WTC11 (cell line): ENCODE data around the gene GID8. TPM values are rescaled to one million over a fixed set of nuclear protein-coding genes. Genes with fewer than 3 reads are reported as not detected.

Experiments used
- ATAC-seq: fragments of 200-7000 bp; cut with Tn5 transposase; 2 replicates; pipeline ENCODE4 v1.10.0; 2021; ENCODE audit warnings: mild to moderate bottlenecking, moderate library complexity
- CTCF ChIA-PET: fragments of 300-600 bp; sonication (Branson Sonifier 250); formaldehyde crosslinking; loops from one replicate; lab custom pipeline; 2021; ENCODE audit warnings: antibody characterized with exemption; lab: Charles Lee
- POLR2A ChIA-PET: fragments of 350-600 bp; sonication (Branson Sonifier 250); formaldehyde crosslinking; loops from one replicate; lab custom pipeline; 2021; ENCODE audit warnings: antibody characterized with exemption; lab: Charles Lee
- DNase-seq: peaks from one replicate; pipeline ENCODE4 v3.0.0; 2021; ENCODE audit warnings: low spot score
- H3K27ac Mint-ChIP-seq: 2 replicates; pipeline ENCODE4 v1.8.0; 2021; ENCODE audit warnings: mixed read lengths
- H3K27me3 Mint-ChIP-seq: 2 replicates; pipeline ENCODE4 v1.8.0; 2021; ENCODE audit warnings: low read depth, mild to moderate bottlenecking, moderate library complexity, mixed read lengths
- H3K36me3 Mint-ChIP-seq: 2 replicates; pipeline ENCODE4 v1.8.0; 2021; ENCODE audit warnings: mixed read lengths
- H3K4me1 Mint-ChIP-seq: 2 replicates; pipeline ENCODE4 v1.8.0; 2022; ENCODE audit warnings: mixed read lengths
- H3K4me3 Mint-ChIP-seq: 2 replicates; pipeline ENCODE4 v1.8.0; 2021; ENCODE audit warnings: mild to moderate bottlenecking, moderate library complexity, mixed read lengths
- H3K9me3 Mint-ChIP-seq: 2 replicates; pipeline ENCODE4 v1.8.0; 2021; ENCODE audit warnings: mixed read lengths
- AFF4 ChIP-seq: sonication (generic); formaldehyde crosslinking; IDR thresholded peaks from 2 replicates; pipeline ENCODE4 v1.8.1; 2023; ENCODE audit warnings: mild to moderate bottlenecking, missing genetic modification reagents, borderline replicate concordance
- ATF2 ChIP-seq: sonication (generic); formaldehyde crosslinking; IDR thresholded peaks from 2 replicates; pipeline ENCODE4 v1.8.1; 2022; ENCODE audit warnings: low read depth, missing genetic modification reagents, borderline replicate concordance
- ATF3 ChIP-seq: sonication (generic); formaldehyde crosslinking; conservative IDR thresholded peaks from 2 replicates; pipeline ENCODE4 v1.8.1; 2022; ENCODE audit warnings: mild to moderate bottlenecking, missing genetic modification reagents
- CTCF ChIP-seq: fragments of 200-600 bp; IDR thresholded peaks from 2 replicates; pipeline ENCODE4 v1.8.0; 2022; ENCODE audit warnings: antibody characterized with exemption
- ELF4 ChIP-seq: sonication (generic); formaldehyde crosslinking; IDR thresholded peaks from 2 replicates; pipeline ENCODE4 v1.8.1; 2022; ENCODE audit warnings: low read depth, mild to moderate bottlenecking, moderate library complexity, missing genetic modification reagents
- FOXJ3 ChIP-seq: sonication (generic); formaldehyde crosslinking; IDR thresholded peaks from 2 replicates; pipeline ENCODE4 v1.9.0; 2021; ENCODE audit warnings: missing genetic modification reagents, mild to moderate bottlenecking, borderline replicate concordance
- FOXP1 ChIP-seq: sonication (generic); formaldehyde crosslinking; IDR thresholded peaks from 2 replicates; pipeline ENCODE4 v1.8.0; 2022; ENCODE audit warnings: missing genetic modification reagents, mild to moderate bottlenecking, moderate library complexity, borderline replicate concordance
- IRF1 ChIP-seq: sonication (generic); formaldehyde crosslinking; IDR thresholded peaks from 2 replicates; pipeline ENCODE4 v1.8.0; 2023; ENCODE audit warnings: missing genetic modification reagents
- JAZF1 ChIP-seq: fragments of 250-450 bp; sonication (Bioruptor Pico); IDR thresholded peaks from 2 replicates; pipeline ENCODE4 v1.9.0; 2021; ENCODE audit warnings: moderate library complexity, mild to moderate bottlenecking, inconsistent platforms
- KAT7 ChIP-seq: sonication (generic); formaldehyde crosslinking; IDR thresholded peaks from 2 replicates; pipeline ENCODE4 v1.8.1; 2023; ENCODE audit warnings: missing genetic modification reagents, mild to moderate bottlenecking, borderline replicate concordance
- SMAD3 ChIP-seq: sonication (generic); formaldehyde crosslinking; IDR thresholded peaks from 2 replicates; pipeline ENCODE4 v1.8.0; 2022; ENCODE audit warnings: missing genetic modification reagents, mild to moderate bottlenecking, borderline replicate concordance
- SP1 ChIP-seq: sonication (generic); formaldehyde crosslinking; conservative IDR thresholded peaks from 2 replicates; pipeline ENCODE4 v1.8.1; 2022; ENCODE audit warnings: missing genetic modification reagents
- USF2 ChIP-seq: sonication (generic); formaldehyde crosslinking; IDR thresholded peaks from 2 replicates; pipeline ENCODE4 v1.8.1; 2023; ENCODE audit warnings: mild to moderate bottlenecking, missing genetic modification reagents, moderate library complexity
- ZBTB21 ChIP-seq: sonication (generic); formaldehyde crosslinking; IDR thresholded peaks from 2 replicates; pipeline ENCODE4 v1.8.1; 2023; ENCODE audit warnings: mild to moderate bottlenecking, missing genetic modification reagents, borderline replicate concordance
- ZNF138 ChIP-seq: sonication (generic); formaldehyde crosslinking; conservative IDR thresholded peaks from 2 replicates; pipeline ENCODE4 v1.8.1; 2022; ENCODE audit warnings: mild to moderate bottlenecking, moderate library complexity, missing genetic modification reagents
- ZNF232 ChIP-seq: sonication (generic); formaldehyde crosslinking; IDR thresholded peaks from 2 replicates; pipeline ENCODE4 v1.8.0; 2022; ENCODE audit warnings: mild to moderate bottlenecking, missing genetic modification reagents
- ZNF281 ChIP-seq: sonication (generic); formaldehyde crosslinking; IDR thresholded peaks from 2 replicates; pipeline ENCODE4 v1.8.0; 2023; ENCODE audit warnings: mild to moderate bottlenecking, missing genetic modification reagents
- ZNF425 ChIP-seq: fragments of 250-450 bp; sonication (Bioruptor Pico); conservative IDR thresholded peaks from 2 replicates; pipeline ENCODE4 v1.9.0; 2021; ENCODE audit warnings: mild to moderate bottlenecking
- total RNA-seq: library from RNA; stranded (reverse); gene quantifications from 3 replicates; pipeline ENCODE4 v1.2.3, GENCODE V29; 2021

Gene GID8
- total RNA-seq, 1 experiment from 2014 or later, result 70.2 TPM

GRCh38 chr20:62979876-62980373 lies 42.0 kb downstream of the GID8 start (continued):
- no peak for TF ChIP-seq KAT7
- no peak for TF ChIP-seq CTCF
- TF ChIP-seq FOXP1, result no peak
- TF ChIP-seq ATF2, result no peak
- TF ChIP-seq ZNF138, result no peak
- no peak for TF ChIP-seq JAZF1 (CRISPR knock-in tag)
- TF ChIP-seq USF2, result no peak
- no peak for TF ChIP-seq SMAD3 (CRISPR knock-in tag)

- H3K36me3 Mint-ChIP-seq, result no peaks in the 10 kb centered on the region
- DNase-seq (no peak), ATAC-seq (no peak)
- H3K4me1 Mint-ChIP-seq, result peaks cover 34% of the 10 kb centered on the region
- no peak for TF ChIP-seq FOXJ3 (CRISPR knock-in tag)
- TF ChIP-seq SMAD3 (CRISPR knock-in tag), result no peak
- TF ChIP-seq ZNF281 (CRISPR knock-in tag), result no peak
- TF ChIP-seq IRF1, result no peak
- TF ChIP-seq FOXP1, result no peak
- no peak for TF ChIP-seq SP1 (CRISPR knock-in tag)
- H3K4me3 Mint-ChIP-seq, result no peak overlapping the region
- H3K27me3 Mint-ChIP-seq, result peaks cover 11% of the 10 kb centered on the region
- CTCF ChIA-PET, result interaction anchor here (1.0 to 3.2 kb wide), 10 partner anchors 8 to 193 kb away, joined by 3 to 21 read pairs (median 6); no protein-coding TSS in a partner anchor
- POLR2A ChIA-PET, result interaction anchor here (1.0 kb wide), 1 partner anchor 34 kb away, joined by 3 read pairs; no protein-coding TSS in a partner anchor
- no peak overlapping the region for H3K27ac Mint-ChIP-seq
- H3K9me3 Mint-ChIP-seq, result no peaks in the 10 kb centered on the region
These were observed 42.5 kb downstream of the GID8 start for GRCh38 chr20:62980380-62980960.

- Mint-ChIP-seq H3K4me3 (no peak overlapping the region), H3K4me1 (peaks cover 31% of the 10 kb centered on the region)
- no peak for ATAC-seq
- TF ChIP-seq ATF3 (CRISPR knock-in tag) (no peak), AFF4 (CRISPR knock-in tag) (no peak), ZBTB21 (CRISPR knock-in tag) (no peak), ZNF232 (CRISPR knock-in tag) (no peak), ELF4 (CRISPR knock-in tag) (no peak), ZNF425 (CRISPR knock-in tag) (no peak)
These were observed 43.0 kb downstream of the GID8 start for GRCh38 chr20:62980970-62981369.

More at GRCh38 chr20:62980970-62981369, 43.0 kb downstream of the GID8 start:
- H3K9me3 Mint-ChIP-seq, result no peaks in the 10 kb centered on the region
- H3K36me3 Mint-ChIP-seq, result no peaks in the 10 kb centered on the region
- H3K27me3 Mint-ChIP-seq, result peaks cover 8% of the 10 kb centered on the region
- H3K27ac Mint-ChIP-seq, result no peak overlapping the region
- ChIA-PET POLR2A (interaction anchor here (1.0 kb wide), 1 partner anchor 34 kb away, joined by 3 read pairs; no protein-coding TSS in a partner anchor), CTCF (interaction anchor here (1.0 to 2.9 kb wide), 6 partner anchors 9 to 52 kb away, joined by 3 to 21 read pairs (median 8); no protein-coding TSS in a partner anchor)
- no peak for DNase-seq
